HG02798 (cell line): ENCODE results near the gene OMG.
"Not testable (repeated sequence)": the region's sequence is repeated elsewhere in the genome, so short reads cannot be mapped to it uniquely, and the experiment has no call there.

ENCODE experiments used
- ATAC-seq: cut with Tn5 transposase; IDR thresholded peaks from one replicate; pipeline ENCODE4 v1.9.1; 2021; ENCODE audit warnings: mild to moderate bottlenecking; ENCODE audit not compliant: unreplicated experiment, poor library complexity

The OMG gene

GRCh38 chr17:31308372-31309334 is 11.6 kb upstream of the OMG start:
- ATAC-seq: peak; percentile 35

- ATAC-seq: no peak
Observed at GRCh38 chr17:31307640-31308039, 10.6 kb upstream of the OMG start.

GRCh38 chr17:31299624-31300023 is 2.6 kb upstream of the OMG start:
- ATAC-seq: no peak

GRCh38 chr17:31296142-31296541 is 897 bp downstream of the OMG start:
- no peak for ATAC-seq

- ATAC-seq: no peak
Observed at GRCh38 chr17:31295489-31295871, 1.6 kb downstream of the OMG start.

GRCh38 chr17:31294820-31295488 is 2.1 kb downstream of the OMG start:
- ATAC-seq: no peak

- ATAC-seq: no peak
Observed at GRCh38 chr17:31294231-31294630, 2.8 kb downstream of the OMG start.

- no peak for ATAC-seq
Observed at GRCh38 chr17:31293581-31293980, 3.5 kb downstream of the OMG start.

- ATAC-seq: no peak
Observed at GRCh38 chr17:31291820-31292219, 5.2 kb downstream of the OMG start.

- ATAC-seq: no peak
Observed at GRCh38 chr17:31289790-31290189, 7.2 kb downstream of the OMG start.

- not testable (repeated sequence) for ATAC-seq
Observed at GRCh38 chr17:31287932-31288331, 9.1 kb downstream of the OMG start.

GRCh38 chr17:31286587-31286986 is 10.5 kb downstream of the OMG start:
- no peak for ATAC-seq

GRCh38 chr17:31283841-31284240 is 13.2 kb downstream of the OMG start:
- ATAC-seq: no peak

GRCh38 chr17:31281061-31281460 is 16.0 kb downstream of the OMG start:
- no peak for ATAC-seq

- ATAC-seq: no peak
Observed at GRCh38 chr17:31279401-31279800, 17.6 kb downstream of the OMG start.

- ATAC-seq: no peak
Observed at GRCh38 chr17:31275116-31275515, 21.9 kb downstream of the OMG start.

GRCh38 chr17:31274252-31274651 is 22.8 kb downstream of the OMG start:
- no peak for ATAC-seq

GRCh38 chr17:31273516-31273915 is 23.5 kb downstream of the OMG start:
- ATAC-seq: no peak

- ATAC-seq: no peak
Observed at GRCh38 chr17:31272803-31273202, 24.2 kb downstream of the OMG start.

GRCh38 chr17:31272236-31272635 is 24.8 kb downstream of the OMG start:
- ATAC-seq: no peak

- no peak for ATAC-seq
Observed at GRCh38 chr17:31269578-31269983, 27.5 kb downstream of the OMG start.
